ENCODE results near the gene ACAP1.

The ACAP1 gene

GRCh38 chr17:7313088-7313889 is 23.0 kb upstream of the ACAP1 start:
- TF ChIP-seq CTCF (conservative IDR thresholded peaks at IDR 0.05; ENCODE audit: low read depth, low read length), result peak; percentile 8
- no peak for DNase-seq (ENCODE audit: low read depth)
- no peak overlapping the region for H3K4me3 ChIP-seq (ENCODE audit: low read length)

- no peak for DNase-seq (ENCODE audit: low read depth)
Measured at GRCh38 chr17:7313890-7314718, 22.2 kb upstream of the ACAP1 start.

GRCh38 chr17:7314719-7315569 is 21.4 kb upstream of the ACAP1 start, which contains the start of gene GPS2:
Gene GPS2 (minus strand): TSS chr17:7315360. CDS start chr17:7315052, 308 bp downstream.
- no peak for DNase-seq (ENCODE audit: low read depth)
- H3K4me3 ChIP-seq (ENCODE audit: low read length), result peak within 1 kb of the TSS; percentile 77
- TF ChIP-seq CTCF (conservative IDR thresholded peaks at IDR 0.05; ENCODE audit: low read depth, low read length), result no peak

More at GRCh38 chr17:7313890-7314718, 22.2 kb upstream of the ACAP1 start:
- peak overlapping the region; percentile 77 for H3K4me3 ChIP-seq (ENCODE audit: low read length)
- no peak for TF ChIP-seq CTCF (conservative IDR thresholded peaks at IDR 0.05; ENCODE audit: low read depth, low read length)

- TF ChIP-seq CTCF (conservative IDR thresholded peaks at IDR 0.05; ENCODE audit: low read depth, low read length), result no peak
- H3K4me3 ChIP-seq (ENCODE audit: low read length), result peak overlapping the region; percentile 77
- no peak for DNase-seq (ENCODE audit: low read depth)
Measured at GRCh38 chr17:7315570-7316235, 20.6 kb upstream of the ACAP1 start.

- DNase-seq (ENCODE audit: low read depth), result no peak
- H3K4me3 ChIP-seq (ENCODE audit: low read length), result no peak overlapping the region
- no peak for TF ChIP-seq CTCF (conservative IDR thresholded peaks at IDR 0.05; ENCODE audit: low read depth, low read length)
Measured at GRCh38 chr17:7317161-7317803, 19.0 kb upstream of the ACAP1 start.
